C1 segment of cervical spinal cord (tissue), 14 donors: ENCODE results near the gene RSAD2.

Experiments used
- DNase-seq, 14 donors: peaks; one replicate each; lab custom pipeline; 2025; lab: John Stamatoyannopoulos, UW

The RSAD2 gene

GRCh38 chr2:6944555-6944954, 67.0 kb downstream of the RSAD2 start:
- no peak for DNase-seq

- DNase-seq, result no peak
These were observed 67.7 kb downstream of the RSAD2 start for GRCh38 chr2:6945087-6945813.

GRCh38 chr2:6945821-6946220, 68.2 kb downstream of the RSAD2 start:
- no peak for DNase-seq

- DNase-seq, result no peak
These were observed 69.1 kb downstream of the RSAD2 start for GRCh38 chr2:6946722-6947121.
